GM21576 (cell line): Measurements from ENCODE around the gene DYNC1H1.
A peak's percentile ranks its signal among the peaks of the same experiment; 100 is the strongest.

Source experiments
- ATAC-seq: cut with Tn5 transposase; IDR thresholded peaks from one replicate; pipeline ENCODE4 v1.9.1; 2021; ENCODE audit warnings: mild to moderate bottlenecking, moderate library complexity; ENCODE audit not compliant: unreplicated experiment

Gene DYNC1H1

DNA sequence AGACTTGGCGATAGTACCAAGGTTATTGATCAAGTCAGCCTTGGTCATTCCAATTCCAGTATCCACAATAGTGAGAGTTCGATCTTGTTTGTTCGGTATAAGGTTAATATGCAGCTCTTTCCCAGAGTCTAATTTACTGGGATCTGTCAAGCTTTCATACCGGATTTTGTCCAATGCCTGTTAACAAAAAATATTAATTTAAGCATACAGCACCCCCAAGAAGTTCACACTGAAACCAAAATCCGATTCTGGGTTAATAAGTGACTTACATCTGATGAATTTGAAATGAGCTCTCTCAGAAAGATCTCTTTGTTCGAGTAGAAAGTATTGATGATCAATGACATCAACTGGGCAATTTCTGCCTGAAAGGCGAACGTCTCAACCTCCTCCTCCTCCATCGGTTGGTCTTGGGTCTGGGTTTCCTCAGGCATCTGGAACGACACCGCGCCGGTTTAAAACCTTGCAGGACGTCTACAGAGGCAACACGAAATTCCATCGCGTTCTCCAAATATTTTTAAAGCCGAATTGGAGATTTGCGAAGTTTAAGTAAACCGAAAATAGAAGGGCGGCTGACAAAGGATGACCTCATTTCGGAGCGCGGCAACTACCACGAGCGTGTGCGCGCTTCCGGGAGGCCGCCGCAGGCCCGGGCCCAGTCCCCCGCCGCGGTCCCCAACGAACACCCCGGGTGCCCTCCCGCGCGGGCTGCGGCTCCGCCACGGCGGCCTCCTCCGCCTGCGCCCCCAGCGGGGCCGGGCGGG lies 121.8 kb downstream of the DYNC1H1 start:
- peak; percentile 29 for ATAC-seq

DNA sequence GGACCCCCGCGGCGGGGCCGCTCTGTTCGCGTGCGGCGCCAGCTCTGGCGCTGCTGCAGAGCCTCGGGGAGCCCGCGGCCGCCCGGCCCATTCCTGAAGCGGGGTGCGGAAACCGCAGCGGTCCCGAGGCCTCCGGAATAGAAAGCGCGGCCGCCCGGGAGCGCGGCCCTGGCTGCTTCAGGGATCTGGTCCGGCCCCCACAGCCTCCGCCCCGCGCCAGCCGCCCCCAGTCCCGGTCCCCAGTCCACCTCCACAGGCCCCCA lies 122.3 kb downstream of the DYNC1H1 start:
- no peak for ATAC-seq

DNA sequence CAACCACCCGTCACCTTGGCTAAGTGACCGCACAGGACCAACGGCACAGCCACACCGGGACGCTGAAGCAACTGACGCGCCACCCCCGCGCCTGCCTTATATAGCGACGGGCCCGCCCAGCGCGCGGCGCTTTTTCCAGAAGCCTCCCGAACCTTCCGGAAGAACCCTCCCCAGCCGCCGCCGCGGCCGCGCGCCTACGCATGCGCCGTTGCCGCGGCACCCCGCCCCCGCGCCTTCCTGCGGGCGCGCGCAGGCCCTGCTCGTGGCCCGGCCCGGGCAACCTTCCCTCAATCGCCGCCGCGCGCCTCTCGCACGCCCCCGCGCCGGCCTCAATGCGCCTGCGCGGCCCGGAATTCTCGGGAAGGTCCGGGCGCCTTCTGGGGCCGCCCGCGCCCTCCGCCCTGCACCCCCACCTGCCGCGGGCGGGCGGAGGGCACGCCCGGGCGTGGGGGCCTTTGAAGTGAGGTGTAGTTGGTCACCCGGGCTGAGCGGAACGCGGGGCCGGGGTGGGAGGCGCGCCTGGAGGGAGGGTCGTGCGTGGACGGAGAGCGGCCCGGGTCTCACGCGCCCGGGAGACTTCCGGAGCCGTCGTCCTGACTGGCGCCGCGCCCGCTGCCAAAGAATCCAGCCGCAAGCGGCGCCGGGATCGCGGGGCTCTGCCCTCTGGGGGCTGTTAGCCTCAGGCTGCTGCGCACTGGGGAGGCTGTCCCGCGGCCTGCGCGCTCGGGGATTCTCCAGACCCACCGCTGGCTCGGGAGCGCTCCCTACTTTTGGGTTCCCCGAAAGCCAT lies 122.8 kb downstream of the DYNC1H1 start, which contains the start of gene HSP90AA1:
Gene HSP90AA1 (minus strand): TSS at position 73 of the 790 bp plus-strand sequence. CDS start 666 bp downstream, outside the sequence.
- peak; percentile 66 for ATAC-seq

DNA sequence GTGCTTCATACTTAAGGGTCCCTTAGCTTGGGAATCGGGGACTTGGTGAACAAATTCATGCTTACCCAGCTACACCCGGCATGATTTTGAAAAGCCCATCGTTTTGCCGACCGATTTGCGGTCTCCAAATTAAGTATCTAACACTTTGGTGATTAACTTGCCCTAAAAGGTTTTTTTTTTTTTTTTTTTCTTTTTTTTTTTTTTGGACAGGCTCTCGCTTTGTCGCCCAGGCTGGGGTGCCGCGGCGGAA lies 123.3 kb downstream of the DYNC1H1 start:
- no peak for ATAC-seq

DNA sequence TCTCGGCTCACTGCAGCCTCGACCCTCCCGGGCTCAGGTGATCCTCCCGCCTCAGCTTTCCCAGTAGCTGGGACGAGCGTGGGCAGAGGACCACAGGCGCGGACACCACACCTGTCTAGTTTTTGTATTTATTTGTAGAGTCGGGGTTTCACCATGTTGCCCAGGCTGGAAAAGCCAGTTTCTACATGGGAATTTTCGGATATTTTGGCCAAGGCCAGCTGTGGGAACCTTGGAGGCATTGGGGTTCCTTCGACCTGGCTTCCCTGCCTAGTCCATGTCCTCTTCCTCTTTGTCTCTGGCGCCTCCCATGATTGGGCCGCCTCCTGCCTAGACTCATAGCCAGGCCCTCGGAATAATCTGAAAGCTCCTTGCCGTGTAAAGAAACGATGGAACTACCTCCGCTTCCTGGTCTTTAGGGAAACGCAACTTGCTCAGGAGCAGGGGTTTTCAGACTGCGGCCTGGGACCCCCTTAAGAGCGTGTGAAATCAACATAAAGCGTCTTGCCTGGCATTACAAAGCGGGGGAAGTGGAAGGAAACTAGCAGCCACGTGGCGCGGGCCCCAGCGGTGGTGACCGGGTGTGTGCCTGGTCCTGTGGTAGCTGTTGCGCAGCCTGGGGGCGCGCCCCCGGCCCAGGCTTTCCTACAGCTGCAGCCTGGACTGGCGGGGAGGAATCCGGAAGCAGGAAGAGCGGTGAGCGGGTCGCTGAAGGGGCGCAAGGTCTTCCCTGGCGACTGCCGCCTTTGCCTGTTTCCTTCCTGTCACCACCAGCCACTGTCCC lies 123.8 kb downstream of the DYNC1H1 start:
- ATAC-seq = no peak

DNA sequence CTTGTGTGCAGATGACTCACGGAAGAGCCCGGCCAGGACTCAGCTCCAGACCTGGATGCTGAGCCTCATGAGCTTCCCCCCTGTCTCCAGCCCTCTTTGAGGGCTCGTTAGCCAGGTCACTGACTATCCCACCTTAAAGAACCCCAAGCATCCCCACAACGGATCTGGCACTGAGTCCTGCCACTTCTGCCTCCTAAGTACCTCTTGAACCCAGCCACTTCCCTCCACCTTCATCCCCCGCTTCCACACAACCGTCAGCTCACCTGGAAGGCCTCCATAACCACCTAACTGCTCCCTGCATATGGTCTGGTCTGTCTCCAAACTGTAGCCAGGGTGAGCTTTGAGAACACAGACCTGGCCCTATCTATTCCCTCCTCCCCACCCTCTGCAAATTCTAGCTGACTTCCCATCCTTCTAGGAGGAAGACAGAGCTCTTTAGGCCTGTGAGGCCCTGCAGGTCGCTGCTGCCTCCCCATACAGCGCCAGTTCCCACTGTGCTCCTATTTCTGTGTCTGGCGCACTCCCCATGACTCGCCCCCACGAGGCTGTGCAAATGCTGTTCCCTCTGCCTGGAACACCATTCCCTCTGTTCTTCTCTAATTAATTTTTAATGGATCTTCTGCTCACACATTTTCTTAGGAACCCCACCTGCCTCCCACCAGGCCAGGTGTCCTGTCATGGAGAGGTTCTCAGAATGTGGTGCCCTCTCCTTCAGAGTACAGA lies 125.4 kb downstream of the DYNC1H1 start:
- ATAC-seq = no peak

- no peak for ATAC-seq
These were observed 126.3 kb downstream of the DYNC1H1 start for GRCh38 chr14:102090713-102091112.

DNA sequence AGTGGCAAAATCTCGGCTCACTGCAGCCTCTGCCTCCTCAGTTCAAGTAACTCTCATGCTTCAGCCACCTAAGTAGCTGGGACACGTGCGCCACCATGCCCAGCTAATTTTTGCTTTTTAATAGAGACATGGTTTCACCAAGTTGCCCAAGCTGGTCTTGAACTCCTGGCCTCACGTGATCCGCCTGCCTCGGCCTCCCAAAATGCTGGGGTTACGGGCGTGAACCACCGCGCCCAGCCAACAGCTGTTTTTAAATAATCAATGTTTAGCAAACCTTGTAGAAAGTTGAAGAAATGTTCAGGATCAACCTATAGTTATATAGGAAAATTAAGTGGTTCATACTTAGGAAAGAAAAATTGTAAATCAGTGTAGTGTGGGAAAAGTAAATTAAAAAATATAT lies 128.4 kb downstream of the DYNC1H1 start:
- ATAC-seq = no peak

GRCh38 chr14:102094101-102094500 lies 129.7 kb downstream of the DYNC1H1 start:
- ATAC-seq = no peak

DNA sequence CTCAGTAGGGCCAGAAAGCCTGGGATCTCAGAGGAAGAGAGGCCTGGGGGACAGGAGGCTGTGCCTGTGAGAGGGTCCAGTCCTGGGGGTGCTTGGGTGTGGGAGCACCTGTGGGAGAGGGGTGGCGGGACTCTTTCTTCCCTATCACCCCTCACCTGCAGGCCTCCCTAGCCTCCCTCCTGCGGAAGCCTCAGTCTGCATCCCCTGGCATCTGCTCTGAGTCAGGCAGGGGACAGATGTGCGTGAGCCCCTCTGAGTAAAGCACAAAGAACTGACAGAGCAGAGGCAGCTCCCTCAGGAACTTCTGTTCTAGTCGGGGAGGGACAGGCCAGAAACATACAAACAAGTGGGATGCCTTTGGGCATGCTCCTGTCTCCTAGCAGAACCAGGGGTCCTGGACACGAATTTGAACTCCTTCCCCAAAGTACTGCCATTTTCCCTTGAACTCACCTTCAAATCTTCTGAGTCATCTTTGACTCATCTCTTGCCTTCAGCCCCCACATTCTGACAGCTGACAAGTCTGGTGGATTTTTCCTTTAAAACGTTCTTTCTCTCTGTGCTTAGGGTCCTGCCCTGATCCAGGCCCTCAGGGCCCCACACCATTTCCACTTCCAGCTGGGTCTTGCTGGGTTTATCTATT lies 131.0 kb downstream of the DYNC1H1 start:
- no peak for ATAC-seq

- ATAC-seq = no peak
These were observed 131.6 kb downstream of the DYNC1H1 start for GRCh38 chr14:102095871-102096568.

GRCh38 chr14:102096569-102097188 lies 132.3 kb downstream of the DYNC1H1 start:
- no peak for ATAC-seq

DNA sequence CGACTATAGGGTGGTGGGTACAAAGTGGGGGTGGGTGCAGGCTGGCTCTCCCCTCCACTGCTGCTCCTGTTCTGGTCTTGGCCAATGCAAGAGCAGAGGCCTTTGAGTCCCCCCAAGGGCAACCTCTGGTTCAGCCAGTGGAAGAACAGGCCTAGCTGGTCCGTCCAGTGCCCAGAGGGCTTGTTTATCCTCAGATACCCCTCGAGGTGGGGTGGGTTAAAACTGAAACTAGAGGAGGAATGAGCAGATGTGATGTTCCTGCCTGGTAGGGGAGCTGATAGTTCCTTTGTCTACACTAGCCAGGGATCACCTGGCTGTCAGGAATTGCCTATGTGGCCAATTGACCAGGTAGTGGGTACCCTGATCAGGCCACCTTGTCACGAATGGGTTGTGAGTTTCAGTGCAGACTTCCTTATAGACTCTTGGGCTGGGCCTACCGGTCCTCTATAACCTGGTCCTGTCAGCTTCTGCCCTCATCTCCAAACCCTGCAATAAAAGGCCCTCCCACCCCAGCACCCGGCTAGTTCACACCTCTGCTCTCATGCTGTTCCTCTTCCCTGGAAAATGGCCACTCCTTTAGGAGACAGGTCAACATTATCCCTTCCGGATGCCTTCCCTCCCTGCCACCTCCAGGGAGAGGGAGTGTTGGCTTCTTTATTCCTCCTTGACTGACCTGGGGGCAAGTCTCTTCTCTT lies 133.2 kb downstream of the DYNC1H1 start:
- ATAC-seq = no peak

- peak; percentile 76 for ATAC-seq
These were observed 138.8 kb downstream of the DYNC1H1 start for GRCh38 chr14:102103062-102103695.

DNA sequence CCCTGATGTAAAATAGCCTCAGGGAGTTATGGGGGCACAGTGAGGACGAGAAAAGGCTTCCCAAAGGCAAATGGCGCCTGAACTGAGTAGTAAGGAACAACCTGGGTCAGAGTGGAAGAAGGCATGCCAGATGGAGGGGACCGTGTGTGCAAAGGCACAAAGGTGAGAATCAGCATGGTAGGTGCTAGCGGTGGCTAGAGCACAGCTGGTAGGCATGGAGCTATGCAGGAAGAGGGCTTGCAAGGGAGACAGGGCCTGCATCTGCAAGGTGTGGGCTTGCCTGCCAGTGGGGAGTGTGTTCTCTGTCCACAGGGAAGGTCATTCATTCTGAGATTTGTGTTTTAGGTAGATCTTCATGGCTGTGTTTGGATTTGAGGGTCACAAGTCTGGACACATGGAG lies 141.0 kb downstream of the DYNC1H1 start:
- ATAC-seq = no peak
